Measurements from ENCODE around the gene RGS3.
"Not testable (repeated sequence)": the region's sequence is repeated elsewhere in the genome, so short reads cannot be mapped to it uniquely, and the experiment has no call there.

RGS3 gene

DNA sequence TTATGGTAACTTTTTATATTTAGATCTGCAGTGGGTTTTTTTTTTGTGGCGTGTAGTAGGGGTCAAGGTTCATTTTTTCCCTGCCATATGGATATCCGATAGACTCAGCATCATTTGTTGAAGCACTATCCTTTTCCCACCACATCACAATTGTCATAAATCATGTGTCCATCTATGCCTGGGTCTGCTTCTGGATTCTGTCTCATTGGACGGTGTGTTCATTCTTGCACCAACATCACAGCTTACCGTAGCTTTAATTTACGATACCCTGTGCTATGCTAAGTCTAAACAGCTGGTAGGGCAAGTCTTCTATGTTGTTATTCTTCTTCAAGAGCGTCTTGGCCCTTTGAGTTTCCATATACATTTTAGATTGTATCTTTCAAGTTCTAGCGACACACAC is 175.0 kb downstream of the RGS3 start:
- no peaks in the 10 kb centered on the region for H3K9me2 ChIP-seq (ENCODE audit: low read depth, low read length)
- H3K9me3 ChIP-seq (ENCODE audit: low read length), result no peaks in the 10 kb centered on the region
- H3K4me2 ChIP-seq (ENCODE audit: low read length), result no peak overlapping the region
- no peaks in the 10 kb centered on the region for H3K79me2 ChIP-seq (ENCODE audit: insufficient read depth, low read length)
- no peaks in the 10 kb centered on the region for H3F3A ChIP-seq (ENCODE audit: insufficient read depth, low read length)
- no peak overlapping the region for H3K9ac ChIP-seq (ENCODE audit: low read length)
- no peaks in the 10 kb centered on the region for H3K36me3 ChIP-seq (ENCODE audit: insufficient read depth, low read length)
- TF ChIP-seq, protein P1, sequence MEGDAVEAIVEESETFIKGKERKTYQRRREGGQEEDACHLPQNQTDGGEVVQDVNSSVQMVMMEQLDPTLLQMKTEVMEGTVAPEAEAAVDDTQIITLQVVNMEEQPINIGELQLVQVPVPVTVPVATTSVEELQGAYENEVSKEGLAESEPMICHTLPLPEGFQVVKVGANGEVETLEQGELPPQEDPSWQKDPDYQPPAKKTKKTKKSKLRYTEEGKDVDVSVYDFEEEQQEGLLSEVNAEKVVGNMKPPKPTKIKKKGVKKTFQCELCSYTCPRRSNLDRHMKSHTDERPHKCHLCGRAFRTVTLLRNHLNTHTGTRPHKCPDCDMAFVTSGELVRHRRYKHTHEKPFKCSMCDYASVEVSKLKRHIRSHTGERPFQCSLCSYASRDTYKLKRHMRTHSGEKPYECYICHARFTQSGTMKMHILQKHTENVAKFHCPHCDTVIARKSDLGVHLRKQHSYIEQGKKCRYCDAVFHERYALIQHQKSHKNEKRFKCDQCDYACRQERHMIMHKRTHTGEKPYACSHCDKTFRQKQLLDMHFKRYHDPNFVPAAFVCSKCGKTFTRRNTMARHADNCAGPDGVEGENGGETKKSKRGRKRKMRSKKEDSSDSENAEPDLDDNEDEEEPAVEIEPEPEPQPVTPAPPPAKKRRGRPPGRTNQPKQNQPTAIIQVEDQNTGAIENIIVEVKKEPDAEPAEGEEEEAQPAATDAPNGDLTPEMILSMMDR (IDR thresholded peaks at IDR 0.05; ENCODE audit: low read length), result no peak
- no peak for TF ChIP-seq EZH2 (IDR thresholded peaks at IDR 0.05; ENCODE audit: borderline replicate concordance, low read length)
- no peak overlapping the region for H3K4me3 ChIP-seq (ENCODE audit: low read depth, low read length, poor library complexity, severe bottlenecking)
- no peak overlapping the region for H2AFZ ChIP-seq (ENCODE audit: low read length)
- no peaks in the 10 kb centered on the region for H4K20me1 ChIP-seq (ENCODE audit: insufficient read depth, low read length)
- H3K27ac ChIP-seq (ENCODE audit: low read depth, low read length, poor library complexity, severe bottlenecking), result no peak overlapping the region
- H3K27me3 ChIP-seq (ENCODE audit: insufficient read depth, low read length), result no peaks in the 10 kb centered on the region
- H3K4me1 ChIP-seq (ENCODE audit: insufficient read depth, low read length, severe bottlenecking), result no peaks in the 10 kb centered on the region

DNA sequence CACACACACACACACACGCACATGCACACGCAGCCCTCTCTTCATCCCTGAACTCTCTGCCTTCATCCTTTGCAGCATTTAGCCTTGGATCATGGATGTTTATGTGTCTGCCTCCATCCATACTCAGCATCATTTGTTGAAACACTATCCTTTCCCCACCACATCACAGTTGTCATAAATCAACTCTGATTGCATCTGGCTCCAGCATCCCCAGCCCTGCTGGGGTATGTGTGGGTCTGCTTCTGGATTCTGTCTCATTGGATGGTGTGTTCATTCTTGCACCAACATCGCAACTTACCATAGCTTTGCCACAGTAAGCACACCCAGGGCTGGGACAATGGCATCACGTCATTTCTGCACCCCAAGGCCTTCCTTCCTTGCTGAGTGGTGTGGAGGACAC is 175.4 kb downstream of the RGS3 start:
- Histone ChIP-seq H3K4me3 (ENCODE audit: low read depth, low read length, poor library complexity, severe bottlenecking) (no peak overlapping the region), H3F3A (ENCODE audit: insufficient read depth, low read length) (no peaks in the 10 kb centered on the region), H4K20me1 (ENCODE audit: insufficient read depth, low read length) (no peaks in the 10 kb centered on the region), H3K4me2 (ENCODE audit: low read length) (no peak overlapping the region), H3K9me3 (ENCODE audit: low read length) (no peaks in the 10 kb centered on the region), H3K4me1 (ENCODE audit: insufficient read depth, low read length, severe bottlenecking) (no peaks in the 10 kb centered on the region), H3K9me2 (ENCODE audit: low read depth, low read length) (no peaks in the 10 kb centered on the region), H3K79me2 (ENCODE audit: insufficient read depth, low read length) (no peaks in the 10 kb centered on the region), H3K27me3 (ENCODE audit: insufficient read depth, low read length) (no peaks in the 10 kb centered on the region), H2AFZ (ENCODE audit: low read length) (no peak overlapping the region), H3K36me3 (ENCODE audit: insufficient read depth, low read length) (no peaks in the 10 kb centered on the region), H3K27ac (ENCODE audit: low read depth, low read length, poor library complexity, severe bottlenecking) (no peak overlapping the region), H3K9ac (ENCODE audit: low read length) (no peak overlapping the region)
- TF ChIP-seq EZH2 (IDR thresholded peaks at IDR 0.05; ENCODE audit: borderline replicate concordance, low read length), result no peak
- TF ChIP-seq, protein P1 (IDR thresholded peaks at IDR 0.05; ENCODE audit: low read length), result no peak

DNA sequence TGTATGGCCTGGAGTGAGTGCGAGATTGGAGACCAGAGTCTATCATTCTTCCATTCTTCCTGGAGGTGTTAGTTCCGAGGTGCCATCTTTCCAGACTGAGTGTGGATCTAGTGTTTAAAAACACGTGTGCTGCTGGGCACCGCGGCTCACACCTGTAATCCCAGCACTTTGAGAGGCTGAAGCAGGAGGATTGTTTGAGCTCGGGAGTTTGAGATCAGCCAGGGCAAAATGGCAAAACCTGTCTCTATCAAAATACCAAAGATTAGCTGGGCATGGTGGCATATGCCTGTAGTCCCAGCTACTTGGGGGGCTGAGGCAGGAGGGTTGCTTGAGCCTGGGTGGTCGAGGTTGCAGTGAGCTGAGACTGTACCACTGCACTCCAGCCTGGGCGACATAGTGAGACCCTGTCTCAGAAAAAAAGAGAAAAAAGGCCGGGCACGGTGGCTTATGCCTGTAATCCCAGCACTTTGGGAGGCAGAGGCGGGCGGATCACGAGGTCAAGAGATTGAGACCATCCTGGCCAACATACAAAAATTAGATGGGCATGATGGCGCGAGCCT is 176.0 kb downstream of the RGS3 start:
- H3K9ac ChIP-seq (ENCODE audit: low read length); H3K9me2 ChIP-seq (ENCODE audit: low read depth, low read length); H3K27me3 ChIP-seq (ENCODE audit: insufficient read depth, low read length); H3K4me3 ChIP-seq (ENCODE audit: low read depth, low read length, poor library complexity, severe bottlenecking); H3K4me1 ChIP-seq (ENCODE audit: insufficient read depth, low read length, severe bottlenecking); H3K79me2 ChIP-seq (ENCODE audit: insufficient read depth, low read length); H3K36me3 ChIP-seq (ENCODE audit: insufficient read depth, low read length); H3K27ac ChIP-seq (ENCODE audit: low read depth, low read length, poor library complexity, severe bottlenecking); H3F3A ChIP-seq (ENCODE audit: insufficient read depth, low read length); H3K4me2 ChIP-seq (ENCODE audit: low read length); H4K20me1 ChIP-seq (ENCODE audit: insufficient read depth, low read length); H3K9me3 ChIP-seq (ENCODE audit: low read length); H2AFZ ChIP-seq (ENCODE audit: low read length): not testable (repeated sequence)

DNA sequence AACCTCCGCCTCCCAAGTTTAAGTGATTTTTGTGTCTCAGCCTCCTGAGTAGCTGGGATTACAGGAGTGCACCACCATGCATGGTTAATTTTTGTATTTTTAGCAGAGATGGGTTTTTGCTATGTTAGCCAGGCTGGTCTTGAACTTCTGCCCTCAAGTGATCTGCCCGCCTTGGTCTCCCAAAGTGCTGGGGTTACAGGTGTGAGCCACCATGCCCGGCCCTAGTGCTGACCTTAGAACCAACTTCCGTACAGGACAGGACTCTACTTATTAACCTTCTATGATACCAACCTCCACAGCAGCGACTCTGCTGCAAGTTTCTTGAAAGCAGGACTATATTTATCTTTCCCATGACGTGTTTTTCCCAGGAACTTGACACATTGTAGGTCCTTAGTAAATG is 176.9 kb downstream of the RGS3 start:
- H3K4me3 ChIP-seq (ENCODE audit: low read depth, low read length, poor library complexity, severe bottlenecking), result no peak overlapping the region
- no peak overlapping the region for H3K9ac ChIP-seq (ENCODE audit: low read length)
- H3K9me3 ChIP-seq (ENCODE audit: low read length), result no peaks in the 10 kb centered on the region
- no peaks in the 10 kb centered on the region for H3K36me3 ChIP-seq (ENCODE audit: insufficient read depth, low read length)
- no peaks in the 10 kb centered on the region for H4K20me1 ChIP-seq (ENCODE audit: insufficient read depth, low read length)
- H3K9me2 ChIP-seq (ENCODE audit: low read depth, low read length), result no peaks in the 10 kb centered on the region
- H3F3A ChIP-seq (ENCODE audit: insufficient read depth, low read length), result no peaks in the 10 kb centered on the region
- no peaks in the 10 kb centered on the region for H3K79me2 ChIP-seq (ENCODE audit: insufficient read depth, low read length)
- no peak overlapping the region for H3K27ac ChIP-seq (ENCODE audit: low read depth, low read length, poor library complexity, severe bottlenecking)
- no peaks in the 10 kb centered on the region for H3K4me1 ChIP-seq (ENCODE audit: insufficient read depth, low read length, severe bottlenecking)
- TF ChIP-seq, protein P1 (IDR thresholded peaks at IDR 0.05; ENCODE audit: low read length), result no peak
- no peak for TF ChIP-seq EZH2 (IDR thresholded peaks at IDR 0.05; ENCODE audit: borderline replicate concordance, low read length)
- H3K27me3 ChIP-seq (ENCODE audit: insufficient read depth, low read length), result 0 out of 2 replicates have a peak, but pooled peaks cover 2% of the 10 kb centered on the region
- H3K4me2 ChIP-seq (ENCODE audit: low read length), result no peak overlapping the region
- H2AFZ ChIP-seq (ENCODE audit: low read length), result no peak overlapping the region
